Measurements from ENCODE around the gene GPN3. TPM values are rescaled to one million over a fixed set of nuclear protein-coding genes. Genes with fewer than 3 reads are reported as not detected.
A peak's percentile ranks its signal among the peaks of the same experiment; 100 is the strongest.

The GPN3 gene
- total and polyA plus RNA-seq, 2 of the 13 experiments (the other 11 are each of a cell fraction or from before 2014, with no cell fraction given), result 28.7 to 29.5 TPM

GRCh38 chr12:110449799-110450497 is 18.1 kb downstream of the GPN3 start, which contains the start of gene ARPC3 (continued):
- TF ChIP-seq SP2 (CRISPR knock-in tag; IDR thresholded peaks at IDR 0.05) (peak; percentile 92), CERS6 (CRISPR knock-in tag; IDR thresholded peaks at IDR 0.05) (no peak), ZNF672 (CRISPR knock-in tag; IDR thresholded peaks at IDR 0.05) (no peak), ZNF430 (CRISPR knock-in tag; IDR thresholded peaks at IDR 0.05) (no peak), ZXDC (CRISPR knock-in tag; IDR thresholded peaks at IDR 0.05) (no peak), ZFP82 (CRISPR knock-in tag; IDR thresholded peaks at IDR 0.05; ENCODE audit: borderline replicate concordance) (peak; percentile 83; the same call in 1 of the 2 replicates), ZNF552 (CRISPR knock-in tag; IDR thresholded peaks at IDR 0.05; ENCODE audit: borderline replicate concordance) (no peak), ZSCAN5A (CRISPR knock-in tag; IDR thresholded peaks at IDR 0.05; ENCODE audit: borderline replicate concordance) (no peak; the same call in 1 of the 2 replicates), SUZ12 (IDR thresholded peaks at IDR 0.05; ENCODE audit: low read depth, low read length) (no peak), PRDM15 (CRISPR knock-in tag; IDR thresholded peaks at IDR 0.05) (peak; percentile 58; the same call in 1 of the 2 replicates)

Data from HepG2 (cell line).